Caco-2 (cell line): ENCODE measurements around the gene CWC22. TPM values are rescaled to one million over a fixed set of nuclear protein-coding genes. Genes with fewer than 3 reads are reported as not detected.
"Not testable (repeated sequence)": the region's sequence is repeated elsewhere in the genome, so short reads cannot be mapped to it uniquely, and the experiment has no call there.

Experiments used
- Bru-seq: library from RNA; stranded (reverse); fragments of 400-500 nt; gene quantifications from one replicate; lab custom pipeline; 2021; lab: Mats Ljungman, UMichigan
- BruChase-seq, 2 experiments: library from RNA; stranded (reverse); fragments of 400-500 nt; gene quantifications; one replicate each; lab custom pipeline; 2021; lab: Mats Ljungman, UMichigan
- BruUV-seq: library from RNA; stranded (reverse); fragments of 400-500 nt; replicated peaks from 2 replicates; lab custom pipeline; 2021; lab: Mats Ljungman, UMichigan
- CTCF ChIA-PET: fragments of 300-600 bp; sonication (Branson Sonifier 250); formaldehyde crosslinking; loops from one replicate; lab custom pipeline; 2022; ENCODE audit warnings: antibody characterized with exemption; lab: Charles Lee
- POLR2A ChIA-PET: fragments of 300-600 bp; sonication (Branson Sonifier 250); formaldehyde crosslinking; loops from one replicate; lab custom pipeline; 2022; ENCODE audit warnings: antibody characterized with exemption; lab: Charles Lee
- DNase-seq, 2 experiments: peaks; one replicate each; pipeline versions ENCODE4 v3.0.0 to v3.0.0-alpha.2; 2020 to 2022
- H3K27me3 ChIP-seq: replicated peaks from 2 replicates; pipeline ENCODE4 v1.6.0; 2011; ENCODE audit warnings: low read length; ENCODE audit not compliant: control insufficient read depth, insufficient read depth
- H3K36me3 ChIP-seq: 2 replicates; pipeline ENCODE4 v1.5.1; 2011; ENCODE audit warnings: low read length; ENCODE audit not compliant: control insufficient read depth, insufficient read depth
- H3K4me1 ChIP-seq: fragments of 250-450 bp; sonication (Bioruptor Pico); 2 replicates; pipeline ENCODE4 v1.5.1; 2020; ENCODE audit warnings: mild to moderate bottlenecking
- H3K4me3 ChIP-seq: 2 replicates; pipeline ENCODE4 v1.5.1; 2011; ENCODE audit warnings: low read depth, mild to moderate bottlenecking, control low read depth, low read length
- H3K9me3 ChIP-seq: fragments of 250-450 bp; sonication (Bioruptor Pico); 2 replicates; pipeline ENCODE4 v1.5.1; 2020; ENCODE audit warnings: mild to moderate bottlenecking, moderate library complexity
- H3K27ac Mint-ChIP-seq: one replicate; pipeline ENCODE4 v1.8.0; 2022; ENCODE audit warnings: mixed read lengths; ENCODE audit not compliant: unreplicated experiment
- H3K27me3 Mint-ChIP-seq: one replicate; pipeline ENCODE4 v1.8.0; 2022; ENCODE audit warnings: mixed read lengths; ENCODE audit not compliant: insufficient read depth, unreplicated experiment
- H3K36me3 Mint-ChIP-seq: one replicate; pipeline ENCODE4 v1.8.0; 2022; ENCODE audit warnings: mild to moderate bottlenecking, mixed read lengths; ENCODE audit not compliant: insufficient read depth, unreplicated experiment
- H3K4me1 Mint-ChIP-seq: one replicate; pipeline ENCODE4 v1.8.0; 2022; ENCODE audit warnings: low read depth, mixed read lengths; ENCODE audit not compliant: unreplicated experiment
- H3K4me3 Mint-ChIP-seq: one replicate; pipeline ENCODE4 v1.8.0; 2022; ENCODE audit warnings: mild to moderate bottlenecking, moderate library complexity, mixed read lengths; ENCODE audit not compliant: unreplicated experiment
- H3K9me3 Mint-ChIP-seq: one replicate; pipeline ENCODE4 v1.8.0; 2022; ENCODE audit warnings: mixed read lengths; ENCODE audit not compliant: unreplicated experiment
- intact Hi-C: fragments of 100-400 bp; cut with micrococcal nuclease; formaldehyde crosslinking; loops from one replicate; pipeline ENCODE4 v1.10.0; 2022; ENCODE audit not compliant: unreplicated experiment
- long read RNA-seq: library from polyadenylated mRNA; stranded (forward); transcript quantifications from one replicate; pipeline ENCODE4 v2.0.0, GENCODE V29; 2022
- total RNA-seq: library from RNA; stranded (reverse); gene quantifications from 2 replicates; pipeline ENCODE4 v1.2.3, GENCODE V29; 2022
- TF ChIP-seq, protein P1 (sequence below), 2 experiments: fragments of 200-600 bp in 1 of 2; IDR thresholded peaks; 1 replicate in 1 of 2; 2 replicates in 1 of 2; pipeline versions ENCODE4 v1.5.1 to v1.8.0; 2011 to 2022; ENCODE audit warnings: antibody characterized with exemption in 1 of 2, control low read depth in 1 of 2, inconsistent platforms in 1 of 2, low read depth in 1 of 2, low read length in 1 of 2, mild to moderate bottlenecking in 1 of 2, moderate library complexity in 1 of 2; ENCODE audit not compliant: insufficient read depth in 1 of 2, severe bottlenecking in 1 of 2, unreplicated experiment in 1 of 2

The CWC22 gene
- total RNA-seq = 20.3 and 20.5 TPM in 2 replicates
- percentile 86 among the genes with signal in this experiment for Bru-seq, nascent RNA
- BruChase-seq, experiment 1, labeled RNA remaining after a 2-hour chase = percentile 77 among the genes with signal in this experiment
- BruChase-seq, experiment 2, labeled RNA remaining after a 6-hour chase = percentile 65 among the genes with signal in this experiment
- long read RNA-seq, transcript CWC22-201 (20 exons, 2,392 nt) = major isoform, 19 of 32 reads
- long read RNA-seq, partial matches to known transcripts = 10 of 32 reads
- long read RNA-seq, other reads (novel, unspliced or antisense) = 3 of 32 reads

DNA sequence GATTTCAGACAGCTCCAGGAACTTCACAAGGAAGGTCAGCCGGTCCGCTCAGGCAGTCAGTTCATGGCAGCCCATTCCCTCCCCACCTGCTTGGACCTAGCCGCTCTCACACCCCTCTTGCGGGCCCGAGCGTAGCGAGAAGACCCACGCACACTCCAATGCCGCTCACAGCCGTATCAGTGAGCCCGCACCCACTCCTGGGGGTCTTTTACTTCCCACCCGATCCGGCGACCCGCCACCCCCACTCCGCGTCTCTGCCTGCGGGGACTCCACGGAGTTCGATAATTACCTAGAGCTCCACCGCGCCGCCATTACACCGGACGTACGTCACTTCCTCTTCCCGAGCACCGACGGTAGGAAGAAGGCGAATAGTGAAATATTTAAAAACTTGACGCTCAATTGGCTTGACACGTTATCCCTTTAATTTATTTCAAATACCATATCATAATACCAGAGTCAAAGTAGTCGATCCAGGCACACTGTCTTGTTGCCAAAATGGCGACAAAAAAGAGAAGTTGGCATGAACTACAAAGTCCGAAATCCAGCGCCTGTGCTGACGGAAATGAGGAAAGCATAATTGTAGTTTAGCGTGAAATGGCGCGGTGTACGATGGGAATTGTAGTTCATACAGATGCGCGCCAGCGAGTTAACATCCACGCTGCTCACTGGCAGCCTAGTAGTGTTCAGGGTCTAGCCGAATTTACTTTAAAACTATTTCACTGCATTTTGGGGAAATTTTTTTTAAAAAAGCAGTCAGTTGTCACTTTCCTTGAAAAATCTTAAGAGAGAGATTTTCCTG, at the start of gene CWC22:
TSS of gene CWC22 (minus strand) at position 517 of the 799 bp plus-strand sequence. CDS start 13,956 bp downstream, outside the sequence.
- H3K9me3 ChIP-seq = no peaks in the 10 kb centered on the region
- H3K9me3 Mint-ChIP-seq = no peaks in the 10 kb centered on the region
- POLR2A ChIA-PET = interaction anchor here (0.6 kb wide), 1 partner anchor 776 kb away, joined by 6 read pairs; no protein-coding TSS in a partner anchor
- intact Hi-C loops = loop anchor here (1.0 kb wide), 1 partner anchor 49 kb away; no protein-coding TSS in a partner anchor
- no peaks in the 10 kb centered on the region for H3K27me3 ChIP-seq
- peaks cover 13% of the 10 kb centered on the region for H3K4me1 Mint-ChIP-seq
- TF ChIP-seq, protein P1, sequence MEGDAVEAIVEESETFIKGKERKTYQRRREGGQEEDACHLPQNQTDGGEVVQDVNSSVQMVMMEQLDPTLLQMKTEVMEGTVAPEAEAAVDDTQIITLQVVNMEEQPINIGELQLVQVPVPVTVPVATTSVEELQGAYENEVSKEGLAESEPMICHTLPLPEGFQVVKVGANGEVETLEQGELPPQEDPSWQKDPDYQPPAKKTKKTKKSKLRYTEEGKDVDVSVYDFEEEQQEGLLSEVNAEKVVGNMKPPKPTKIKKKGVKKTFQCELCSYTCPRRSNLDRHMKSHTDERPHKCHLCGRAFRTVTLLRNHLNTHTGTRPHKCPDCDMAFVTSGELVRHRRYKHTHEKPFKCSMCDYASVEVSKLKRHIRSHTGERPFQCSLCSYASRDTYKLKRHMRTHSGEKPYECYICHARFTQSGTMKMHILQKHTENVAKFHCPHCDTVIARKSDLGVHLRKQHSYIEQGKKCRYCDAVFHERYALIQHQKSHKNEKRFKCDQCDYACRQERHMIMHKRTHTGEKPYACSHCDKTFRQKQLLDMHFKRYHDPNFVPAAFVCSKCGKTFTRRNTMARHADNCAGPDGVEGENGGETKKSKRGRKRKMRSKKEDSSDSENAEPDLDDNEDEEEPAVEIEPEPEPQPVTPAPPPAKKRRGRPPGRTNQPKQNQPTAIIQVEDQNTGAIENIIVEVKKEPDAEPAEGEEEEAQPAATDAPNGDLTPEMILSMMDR (IDR thresholded peaks at IDR 0.05; ENCODE audit: insufficient read depth in 1 of 2, low read depth in 1 of 2, low read length in 1 of 2, severe bottlenecking in 1 of 2, unreplicated experiment in 1 of 2) = no peak
- H3K4me3 Mint-ChIP-seq = peak within 1 kb of the TSS; percentile 95
- peaks cover 12% of the 10 kb centered on the region for H3K36me3 Mint-ChIP-seq
- BruUV-seq = no TSS peak
- H3K4me1 ChIP-seq = peaks cover 14% of the 10 kb centered on the region; the same call in 1 of the 2 replicates
- H3K27me3 Mint-ChIP-seq = no peaks in the 10 kb centered on the region
- H3K27ac Mint-ChIP-seq = peak within 1 kb of the TSS; percentile 100
- CTCF ChIA-PET = no interaction called here
- no peaks in the 10 kb centered on the region for H3K36me3 ChIP-seq
- H3K4me3 ChIP-seq = peak within 1 kb of the TSS; percentile 81
- peak; percentile 81 to 87 for DNase-seq

DNA sequence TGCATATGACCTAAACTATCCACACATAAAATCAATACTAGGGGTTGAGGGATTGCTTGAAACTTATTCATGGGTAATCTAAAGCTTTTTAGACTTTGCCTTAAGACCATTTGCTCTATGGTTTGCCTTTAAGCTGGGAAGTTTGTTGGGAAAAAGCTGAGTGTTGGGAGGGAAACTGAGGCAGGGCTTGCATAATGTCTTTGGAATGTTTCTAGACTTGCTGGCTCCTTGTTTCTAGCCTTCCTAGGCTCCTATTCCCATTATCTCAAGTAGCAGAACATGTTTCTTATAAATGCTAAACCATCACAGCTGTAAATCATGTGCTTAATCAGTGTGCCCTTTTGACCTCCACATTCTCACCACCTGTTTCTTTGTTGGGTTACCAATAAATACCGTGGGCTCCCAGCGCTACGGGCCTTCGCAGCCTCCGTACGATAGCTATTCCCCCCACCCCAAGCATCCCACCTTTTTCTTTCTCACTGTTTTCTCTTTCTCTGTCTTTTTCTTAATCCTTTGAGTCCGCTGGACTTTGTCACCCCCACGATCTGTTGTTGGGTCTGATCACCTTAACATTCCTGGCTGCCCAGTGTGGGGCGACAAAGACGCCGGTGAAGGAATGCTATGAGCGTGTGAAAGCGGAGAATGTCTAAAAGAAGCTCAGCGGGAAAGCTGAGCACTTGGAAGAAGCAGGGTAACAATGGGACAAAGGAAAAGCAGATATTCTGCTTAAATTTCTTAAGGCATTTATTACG, 49.4 kb upstream of the CWC22 start:
- intact Hi-C loops = loop anchor here (1.0 kb wide), 1 partner anchor 49 kb away; the partner anchor contains the start of gene CWC22
- Mint-ChIP-seq H3K4me1 (peaks cover 15% of the 10 kb centered on the region), H3K4me3 (peak overlapping the region; percentile 42), H3K27ac (peak overlapping the region; percentile 68), H3K27me3 (no peaks in the 10 kb centered on the region), H3K9me3 (no peaks in the 10 kb centered on the region), H3K36me3 (peaks cover 5% of the 10 kb centered on the region)
- no peak overlapping the region for H3K4me3 ChIP-seq
- H3K36me3 ChIP-seq = no peaks in the 10 kb centered on the region
- no peaks in the 10 kb centered on the region for H3K27me3 ChIP-seq
- no TSS peak for BruUV-seq
- DNase-seq = peak; percentile 34 to 56
- TF ChIP-seq, protein P1 (IDR thresholded peaks at IDR 0.05; ENCODE audit: insufficient read depth in 1 of 2, low read depth in 1 of 2, low read length in 1 of 2, severe bottlenecking in 1 of 2, unreplicated experiment in 1 of 2) = no peak
- H3K4me1 ChIP-seq = peaks cover 30% of the 10 kb centered on the region
- CTCF ChIA-PET = interaction anchor here (0.6 kb wide), 1 partner anchor 317 kb away, joined by 7 read pairs; no protein-coding TSS in a partner anchor
- H3K9me3 ChIP-seq = no peaks in the 10 kb centered on the region
- POLR2A ChIA-PET = no interaction called here

DNA sequence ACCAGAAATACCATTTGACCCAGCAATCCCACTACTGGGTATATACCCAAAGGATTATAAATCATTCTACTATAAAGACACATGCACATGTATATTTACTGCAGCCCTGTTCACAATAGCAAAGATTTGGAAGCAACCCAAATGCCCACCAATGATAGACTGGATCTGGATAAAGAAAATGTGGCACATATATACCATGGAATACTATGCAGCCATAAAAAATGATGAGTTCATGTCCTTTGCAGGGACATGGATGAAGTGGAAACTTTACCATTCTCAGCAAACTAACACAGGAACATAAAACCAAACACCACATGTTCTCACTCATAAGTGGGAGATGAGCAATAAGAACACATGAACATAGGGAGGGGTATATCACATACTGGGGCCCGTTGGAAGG, 47.5 kb upstream of the CWC22 start:
- peaks cover 20% of the 10 kb centered on the region for H3K4me1 ChIP-seq
- POLR2A ChIA-PET, BruUV-seq, H3K9me3 Mint-ChIP-seq, CTCF ChIA-PET, DNase-seq, H3K27ac Mint-ChIP-seq, H3K27me3 ChIP-seq, intact Hi-C loops, H3K4me3 ChIP-seq, H3K36me3 ChIP-seq, H3K36me3 Mint-ChIP-seq, H3K9me3 ChIP-seq, H3K27me3 Mint-ChIP-seq, H3K4me3 Mint-ChIP-seq: not testable (repeated sequence)
- H3K4me1 Mint-ChIP-seq = peaks cover 15% of the 10 kb centered on the region
